Thyroid gland (tissue), 4 donors: Measurements from ENCODE around the gene CBX7. TPM values are rescaled to one million over a fixed set of nuclear protein-coding genes. Genes with fewer than 3 reads are reported as not detected.
A peak's percentile ranks its signal among the peaks of the same experiment; 100 is the strongest.

ENCODE experiments used
- DNase-seq, 2 donors: peaks; one replicate each; pipeline ENCODE4 v3.0.0-alpha.2; 2019
- H3K27ac ChIP-seq, 3 donors: fragments of 200-600 bp; sonication (generic); 1 replicate in 2 of 3; 2 replicates in 1 of 3; pipeline ENCODE4 v1.5.1; 2016 to 2019; ENCODE audit warnings: mild to moderate bottlenecking in 1 of 3, moderate library complexity in 1 of 3
- H3K27me3 ChIP-seq: fragments of 200-600 bp; sonication (generic); one replicate; pipeline ENCODE4 v1.5.1; 2019
- H3K36me3 ChIP-seq, 2 donors: fragments of 200-600 bp; sonication (generic); one replicate each; pipeline ENCODE4 v1.5.1; 2016 to 2019
- H3K4me1 ChIP-seq, 2 donors: fragments of 200-600 bp; sonication (generic); one replicate each; pipeline ENCODE4 v1.5.1; 2017 to 2019
- H3K4me3 ChIP-seq, 3 donors: fragments of 200-600 bp; sonication (generic); replicated peaks in 1 of 3; 1 replicate in 2 of 3; 2 replicates in 1 of 3; pipeline ENCODE4 v1.5.1; 2016; ENCODE audit warnings: mild to moderate bottlenecking in 1 of 3
- H3K9me3 ChIP-seq: fragments of 200-600 bp; sonication (generic); one replicate; pipeline ENCODE4 v1.5.1; 2017
- POLR2A ChIP-seq, 2 donors: fragments of 450-650 bp; IDR thresholded peaks; one replicate each; pipeline ENCODE4 v1.6.1; 2017; ENCODE audit warnings: antibody characterized with exemption in 2 of 2, mild to moderate bottlenecking in 2 of 2, moderate library complexity in 1 of 2
- WGBS, 2 donors: methylation state at CpG; one replicate each; pipeline ENCODE4 v1.1.5; 2017; 5-methylcytosine and 5-hydroxymethylcytosine counted together
- intact Hi-C: fragments of 100-400 bp; cut with DNase I; formaldehyde crosslinking; loops from one replicate; pipeline ENCODE4 v1.15.1; 2023
- total RNA-seq, 4 donors: library from RNA; depleted of rRNA; stranded (reverse); fragments of >200 nt; gene quantifications; one replicate each; pipeline ENCODE4 v1.2.3, GENCODE V29; 2016
- TF ChIP-seq, protein P1 (sequence below), 6 experiments: fragments of 200-600 bp in 3 of 6; fragments of 450-650 bp in 3 of 6; sonication (generic) in 3 of 6; IDR thresholded peaks; one replicate each; pipeline ENCODE4 v1.5.1; 2016 to 2019; ENCODE audit warnings: antibody characterized with exemption in 6 of 6, mild to moderate bottlenecking in 2 of 6, inconsistent platforms in 1 of 6, moderate library complexity in 1 of 6

Gene CBX7
- total RNA-seq, 4 donors from 2014 or later: 49.2 to 88.0 (median 61.9) TPM

GRCh38 chr22:39149915-39150847, 2.3 kb downstream of the CBX7 start:
- Histone ChIP-seq H3K4me1 (peaks cover 20 to 40% of the 10 kb centered on the region in 2 donors), H3K4me3 (no peak overlapping the region), H3K27ac (peak overlapping the region in 2 of 3 donors; percentile 62 to 89), H3K27me3 (no peaks in the 10 kb centered on the region), H3K9me3 (no peaks in the 10 kb centered on the region), H3K36me3 (no peaks in the 10 kb centered on the region)
- 57 to 70% methylated on average over 14 to 16 of the region's 16 CpGs for WGBS, 2 donors
- TF ChIP-seq POLR2A (IDR thresholded peaks at IDR 0.05): no peak
- TF ChIP-seq, protein P1, sequence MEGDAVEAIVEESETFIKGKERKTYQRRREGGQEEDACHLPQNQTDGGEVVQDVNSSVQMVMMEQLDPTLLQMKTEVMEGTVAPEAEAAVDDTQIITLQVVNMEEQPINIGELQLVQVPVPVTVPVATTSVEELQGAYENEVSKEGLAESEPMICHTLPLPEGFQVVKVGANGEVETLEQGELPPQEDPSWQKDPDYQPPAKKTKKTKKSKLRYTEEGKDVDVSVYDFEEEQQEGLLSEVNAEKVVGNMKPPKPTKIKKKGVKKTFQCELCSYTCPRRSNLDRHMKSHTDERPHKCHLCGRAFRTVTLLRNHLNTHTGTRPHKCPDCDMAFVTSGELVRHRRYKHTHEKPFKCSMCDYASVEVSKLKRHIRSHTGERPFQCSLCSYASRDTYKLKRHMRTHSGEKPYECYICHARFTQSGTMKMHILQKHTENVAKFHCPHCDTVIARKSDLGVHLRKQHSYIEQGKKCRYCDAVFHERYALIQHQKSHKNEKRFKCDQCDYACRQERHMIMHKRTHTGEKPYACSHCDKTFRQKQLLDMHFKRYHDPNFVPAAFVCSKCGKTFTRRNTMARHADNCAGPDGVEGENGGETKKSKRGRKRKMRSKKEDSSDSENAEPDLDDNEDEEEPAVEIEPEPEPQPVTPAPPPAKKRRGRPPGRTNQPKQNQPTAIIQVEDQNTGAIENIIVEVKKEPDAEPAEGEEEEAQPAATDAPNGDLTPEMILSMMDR (IDR thresholded peaks at IDR 0.05): no peak
- intact Hi-C loops: no loop called here
- peak; percentile 23 to 40 for DNase-seq

DNA sequence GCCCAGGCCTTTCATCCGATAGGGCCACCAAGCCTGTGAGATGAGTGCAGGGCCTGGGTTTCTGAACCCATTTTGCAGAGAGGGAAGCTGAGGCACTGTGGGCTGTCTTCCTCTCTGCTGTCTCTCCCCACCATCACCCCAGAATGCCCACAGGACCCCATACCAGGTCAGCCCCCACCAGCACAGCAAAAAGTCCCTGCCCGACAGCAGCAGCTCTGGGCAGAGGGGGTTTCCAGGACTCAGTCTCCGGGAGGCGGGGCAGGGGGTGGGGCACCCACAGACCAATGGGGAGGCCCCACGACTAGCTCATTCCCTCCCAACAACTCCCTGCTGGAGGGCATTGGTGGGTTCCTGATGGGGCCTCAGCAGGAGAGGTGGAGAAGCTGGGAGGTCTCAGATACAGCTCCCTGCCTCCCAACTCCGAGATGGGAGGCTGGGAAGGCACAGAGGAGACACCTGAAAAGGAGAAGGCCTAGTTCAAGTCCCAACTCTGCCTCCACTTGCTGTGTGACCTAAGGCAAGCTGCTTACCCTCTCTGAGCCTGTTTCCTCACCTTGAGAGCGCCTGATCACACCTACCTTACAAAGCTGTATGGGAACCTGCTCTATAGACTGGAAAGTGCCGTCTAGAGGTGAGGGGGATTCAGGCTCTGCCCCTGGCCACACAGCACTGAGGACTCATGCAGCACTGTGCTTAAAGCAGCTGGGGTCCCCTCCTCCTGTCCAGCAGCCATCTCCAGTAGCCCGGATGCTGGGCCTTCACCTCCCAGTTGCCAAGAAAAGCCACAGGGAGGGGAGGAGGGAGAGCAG, 3.5 kb downstream of the CBX7 start:
- peak overlapping the region in 2 of 3 donors; percentile 41 to 62 for H3K27ac ChIP-seq
- WGBS, 2 donors: 73 to 75% methylated on average over 3 to 7 of the region's 9 CpGs
- no peaks in the 10 kb centered on the region for H3K27me3 ChIP-seq
- peak; percentile 36 to 39 for DNase-seq
- TF ChIP-seq, protein P1 (IDR thresholded peaks at IDR 0.05): no peak
- no peak for TF ChIP-seq POLR2A (IDR thresholded peaks at IDR 0.05)
- peaks cover 26 to 50% of the 10 kb centered on the region in 2 donors for H3K4me1 ChIP-seq
- no peaks in the 10 kb centered on the region for H3K9me3 ChIP-seq
- no peak overlapping the region for H3K4me3 ChIP-seq
- no peaks in the 10 kb centered on the region for H3K36me3 ChIP-seq
- intact Hi-C loops: no loop called here

DNA sequence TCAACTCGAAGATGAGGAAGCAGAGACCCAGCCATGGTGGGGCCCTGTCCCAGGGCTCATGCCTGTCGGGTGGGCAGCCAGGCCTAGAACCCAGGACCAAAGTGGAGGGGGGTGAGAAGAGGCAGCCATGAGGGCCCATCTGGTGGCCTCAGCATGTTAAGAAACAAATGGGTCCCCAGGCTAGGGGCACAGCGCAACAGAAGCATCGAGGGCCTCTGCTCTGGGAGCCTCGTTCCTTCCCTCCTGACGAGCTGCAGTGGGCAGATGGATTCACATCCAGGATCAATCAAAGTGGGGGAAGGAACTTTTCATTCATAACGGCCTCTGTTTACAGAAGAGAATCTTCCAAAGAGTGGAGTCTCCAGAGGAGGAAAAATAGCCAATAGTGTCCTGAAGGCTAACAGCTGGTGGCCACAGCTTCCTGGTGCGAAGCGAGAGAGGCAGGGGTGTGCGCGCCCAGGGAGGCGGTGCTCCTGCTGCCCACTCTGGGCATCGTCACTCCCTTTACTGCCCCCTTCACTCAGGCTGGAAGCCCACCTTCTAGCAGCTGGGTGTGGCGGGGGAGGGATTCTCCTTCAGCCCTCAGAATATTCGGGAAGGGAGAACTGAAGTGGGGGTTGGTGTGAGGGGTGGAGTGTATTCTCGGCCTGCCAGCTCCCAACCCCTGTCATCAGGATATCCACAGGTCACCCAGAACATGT, 4.3 kb downstream of the CBX7 start:
- Histone ChIP-seq H3K4me1 (peaks cover 26 to 55% of the 10 kb centered on the region in 2 donors), H3K27me3 (no peaks in the 10 kb centered on the region), H3K9me3 (no peaks in the 10 kb centered on the region), H3K27ac (peak overlapping the region in 2 of 3 donors; percentile 24 to 62), H3K4me3 (no peak overlapping the region), H3K36me3 (no peaks in the 10 kb centered on the region)
- intact Hi-C loops: no loop called here
- no peak for DNase-seq
- 74 to 89% methylated on average over 15 to 16 of the region's 16 CpGs for WGBS, 2 donors
- TF ChIP-seq, protein P1 (IDR thresholded peaks at IDR 0.05): no peak
- no peak for TF ChIP-seq POLR2A (IDR thresholded peaks at IDR 0.05)

DNA sequence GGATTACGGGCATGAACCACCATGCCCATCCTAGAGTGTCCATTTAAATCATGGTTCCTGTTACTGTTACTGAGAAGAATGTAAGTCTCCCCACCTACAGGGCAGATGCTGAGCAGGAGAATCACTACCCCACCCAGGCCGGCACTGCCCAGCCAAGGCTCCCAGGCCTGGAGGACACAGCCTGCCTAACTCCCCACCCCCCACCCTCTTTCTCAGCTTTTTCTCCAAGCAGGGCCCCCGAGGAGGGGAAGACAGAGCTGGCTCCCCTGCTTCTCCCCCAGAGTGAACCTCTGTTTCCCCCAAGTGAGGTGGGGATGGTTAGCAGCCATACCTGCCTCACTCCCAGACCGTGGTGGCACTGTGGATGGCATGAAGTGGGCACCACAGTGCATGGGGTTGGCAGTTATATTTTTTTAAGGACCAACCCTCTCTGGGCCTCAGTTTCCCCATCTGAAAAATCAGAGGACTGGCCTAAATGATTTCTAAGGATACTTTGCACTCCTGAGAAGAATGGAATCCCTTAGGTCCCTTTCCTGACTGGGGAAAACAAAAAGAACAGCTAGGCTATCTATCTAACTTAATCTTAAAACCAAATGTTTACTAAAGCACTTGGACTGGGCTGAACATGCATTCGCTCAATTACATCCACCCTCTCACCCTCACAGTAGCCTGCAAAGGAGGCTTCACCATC, 5.0 kb downstream of the CBX7 start:
- intact Hi-C loops: no loop called here
- 85 to 86% methylated on average over 5 of the region's 5 CpGs for WGBS, 2 donors
- Histone ChIP-seq H3K4me3 (no peak overlapping the region), H3K9me3 (no peaks in the 10 kb centered on the region), H3K27ac (peak overlapping the region in 2 of 3 donors; percentile 24 to 25), H3K4me1 (peaks cover 26 to 55% of the 10 kb centered on the region in 2 donors), H3K27me3 (no peaks in the 10 kb centered on the region), H3K36me3 (no peaks in the 10 kb centered on the region)
- DNase-seq: no peak
- TF ChIP-seq, protein P1 (IDR thresholded peaks at IDR 0.05): no peak
